Epithelial cell of esophagus (primary cell): Measurements from ENCODE around the gene ZNF580.

ENCODE experiments used
- DNase-seq: peaks from one replicate; pipeline ENCODE4 v3.0.0; 2010; ENCODE audit warnings: low read depth
- H3K4me3 ChIP-seq: 2 replicates; pipeline ENCODE4 v1.5.1; 2011; ENCODE audit warnings: mild to moderate bottlenecking, low read length, control low read depth
- TF ChIP-seq, protein P1 (sequence below): IDR thresholded peaks from 2 replicates; pipeline ENCODE4 v1.5.1; 2011; ENCODE audit warnings: low read depth, mild to moderate bottlenecking, low read length, control low read depth, inconsistent platforms; ENCODE audit not compliant: insufficient read depth; ENCODE audit errors: missing control alignments

ZNF580 gene

DNA sequence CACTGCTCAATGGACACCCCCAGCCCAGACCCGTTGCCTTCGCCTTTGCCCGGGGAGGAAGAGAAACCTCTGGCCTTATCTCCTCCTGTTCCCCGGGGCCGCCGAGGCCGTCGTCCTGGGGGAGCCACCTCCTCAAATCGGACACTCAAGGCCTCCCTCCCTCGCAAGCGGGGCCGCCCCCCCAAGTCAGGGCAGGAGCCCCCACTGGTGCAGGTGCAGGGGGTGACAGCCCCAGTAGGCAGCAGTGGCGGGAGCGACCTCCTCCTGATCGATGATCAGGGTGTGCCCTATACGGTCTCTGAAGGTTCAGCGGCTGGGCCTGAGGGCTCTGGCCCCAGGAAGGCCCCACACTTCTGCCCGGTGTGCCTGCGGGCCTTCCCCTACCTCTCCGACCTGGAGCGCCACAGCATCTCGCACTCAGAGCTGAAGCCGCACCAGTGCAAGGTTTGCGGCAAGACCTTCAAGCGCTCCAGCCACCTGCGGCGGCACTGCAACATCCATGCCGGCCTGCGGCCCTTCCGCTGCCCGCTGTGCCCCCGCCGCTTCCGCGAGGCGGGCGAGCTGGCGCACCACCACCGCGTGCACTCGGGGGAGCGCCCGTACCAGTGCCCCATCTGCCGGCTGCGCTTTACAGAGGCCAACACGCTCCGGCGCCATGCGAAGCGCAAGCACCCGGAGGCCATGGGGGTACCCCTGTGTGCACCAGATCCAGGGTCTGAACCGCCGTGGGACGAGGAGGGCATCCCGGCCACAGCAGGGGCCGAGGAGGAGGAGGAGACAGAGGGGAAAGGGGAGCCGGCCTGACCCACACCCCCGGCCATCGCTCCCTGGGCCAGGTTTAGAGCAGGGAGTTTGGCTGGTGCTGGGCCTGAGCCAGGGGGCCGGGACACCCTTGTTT, 38.4 kb upstream of the ZNF580 start:
- TF ChIP-seq, protein P1, sequence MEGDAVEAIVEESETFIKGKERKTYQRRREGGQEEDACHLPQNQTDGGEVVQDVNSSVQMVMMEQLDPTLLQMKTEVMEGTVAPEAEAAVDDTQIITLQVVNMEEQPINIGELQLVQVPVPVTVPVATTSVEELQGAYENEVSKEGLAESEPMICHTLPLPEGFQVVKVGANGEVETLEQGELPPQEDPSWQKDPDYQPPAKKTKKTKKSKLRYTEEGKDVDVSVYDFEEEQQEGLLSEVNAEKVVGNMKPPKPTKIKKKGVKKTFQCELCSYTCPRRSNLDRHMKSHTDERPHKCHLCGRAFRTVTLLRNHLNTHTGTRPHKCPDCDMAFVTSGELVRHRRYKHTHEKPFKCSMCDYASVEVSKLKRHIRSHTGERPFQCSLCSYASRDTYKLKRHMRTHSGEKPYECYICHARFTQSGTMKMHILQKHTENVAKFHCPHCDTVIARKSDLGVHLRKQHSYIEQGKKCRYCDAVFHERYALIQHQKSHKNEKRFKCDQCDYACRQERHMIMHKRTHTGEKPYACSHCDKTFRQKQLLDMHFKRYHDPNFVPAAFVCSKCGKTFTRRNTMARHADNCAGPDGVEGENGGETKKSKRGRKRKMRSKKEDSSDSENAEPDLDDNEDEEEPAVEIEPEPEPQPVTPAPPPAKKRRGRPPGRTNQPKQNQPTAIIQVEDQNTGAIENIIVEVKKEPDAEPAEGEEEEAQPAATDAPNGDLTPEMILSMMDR, result no peak
- DNase-seq, result no peak
- H3K4me3 ChIP-seq, result no peak overlapping the region

DNA sequence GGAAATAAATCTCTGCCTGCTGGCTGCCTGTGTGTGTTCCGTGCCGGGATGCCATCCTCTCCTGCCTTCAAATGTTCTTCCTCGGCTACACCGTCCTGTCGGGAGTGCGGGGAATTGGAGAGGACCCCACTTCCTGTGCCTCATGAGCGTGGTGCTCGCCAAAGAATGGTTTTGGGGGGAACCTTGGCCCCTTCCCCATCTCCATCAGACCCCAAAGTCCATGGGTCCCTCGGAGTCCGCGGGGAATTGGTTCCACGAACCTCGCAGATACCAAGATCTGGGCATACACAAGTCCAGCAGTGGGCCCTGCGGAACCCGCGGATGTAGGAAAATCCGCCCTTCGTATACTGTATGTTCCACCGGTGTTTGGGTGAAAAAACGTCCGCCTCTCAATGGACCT, 37.7 kb upstream of the ZNF580 start:
- DNase-seq, result no peak
- TF ChIP-seq, protein P1, result no peak
- H3K4me3 ChIP-seq, result no peak overlapping the region

DNA sequence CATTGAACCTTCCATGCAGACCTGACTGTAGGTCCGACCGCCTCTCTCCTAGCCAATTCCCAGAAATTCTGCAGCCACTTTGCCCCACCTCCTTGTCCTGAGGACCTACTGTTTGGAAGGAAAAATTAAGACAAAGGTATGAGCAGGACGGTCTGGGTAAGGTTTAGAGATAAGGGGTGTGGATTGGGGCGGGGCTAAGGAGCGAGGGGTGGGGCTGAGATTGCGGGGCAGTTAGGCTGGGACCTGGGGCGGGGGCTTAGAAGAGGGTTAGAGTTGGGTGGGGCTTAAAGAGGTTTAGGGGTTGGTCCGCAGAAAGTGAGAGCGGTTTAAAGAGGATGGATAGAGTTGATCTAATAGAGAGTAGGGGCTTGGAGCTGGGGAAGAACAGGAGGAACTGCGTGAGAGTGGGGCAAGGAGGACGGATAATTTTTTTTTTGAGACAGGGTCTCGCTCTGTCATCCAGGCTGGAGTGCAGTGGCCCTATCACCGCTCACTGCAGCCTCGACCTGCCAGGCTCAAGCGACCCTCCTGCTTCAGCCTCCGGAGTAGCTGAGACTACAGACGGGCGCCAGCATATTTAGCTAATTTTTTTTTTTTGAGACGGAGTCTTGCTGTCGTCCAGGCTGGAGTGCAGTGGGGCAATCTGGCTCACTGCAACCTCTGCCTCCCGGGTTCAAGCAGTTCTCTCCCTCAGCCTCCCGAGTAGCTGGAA, 37.1 kb upstream of the ZNF580 start:
- TF ChIP-seq, protein P1, result no peak
- H3K4me3 ChIP-seq, result no peak overlapping the region
- DNase-seq, result no peak

DNA sequence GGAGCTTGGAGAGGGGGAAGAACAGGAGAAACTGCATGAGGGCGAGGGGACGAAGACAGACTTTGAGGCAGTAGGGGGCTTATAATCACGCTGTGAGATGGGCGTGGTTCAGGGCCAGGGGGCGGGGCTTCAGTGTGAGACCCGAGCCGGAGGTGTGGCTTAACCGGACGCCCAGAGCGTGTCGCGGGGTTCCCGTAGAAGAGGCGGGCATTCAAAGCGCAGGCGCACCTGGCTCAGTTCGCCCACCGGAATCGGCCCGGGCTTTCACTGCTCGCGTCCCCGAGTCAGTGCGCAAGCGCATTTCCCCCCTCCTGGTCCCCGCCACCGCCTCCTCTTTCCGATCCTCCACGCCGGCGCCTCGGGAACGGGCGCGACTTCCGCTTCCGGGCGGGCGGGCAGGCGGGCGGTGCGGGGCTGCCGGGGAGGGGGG, 35.6 kb upstream of the ZNF580 start:
- TF ChIP-seq, protein P1, result no peak

DNA sequence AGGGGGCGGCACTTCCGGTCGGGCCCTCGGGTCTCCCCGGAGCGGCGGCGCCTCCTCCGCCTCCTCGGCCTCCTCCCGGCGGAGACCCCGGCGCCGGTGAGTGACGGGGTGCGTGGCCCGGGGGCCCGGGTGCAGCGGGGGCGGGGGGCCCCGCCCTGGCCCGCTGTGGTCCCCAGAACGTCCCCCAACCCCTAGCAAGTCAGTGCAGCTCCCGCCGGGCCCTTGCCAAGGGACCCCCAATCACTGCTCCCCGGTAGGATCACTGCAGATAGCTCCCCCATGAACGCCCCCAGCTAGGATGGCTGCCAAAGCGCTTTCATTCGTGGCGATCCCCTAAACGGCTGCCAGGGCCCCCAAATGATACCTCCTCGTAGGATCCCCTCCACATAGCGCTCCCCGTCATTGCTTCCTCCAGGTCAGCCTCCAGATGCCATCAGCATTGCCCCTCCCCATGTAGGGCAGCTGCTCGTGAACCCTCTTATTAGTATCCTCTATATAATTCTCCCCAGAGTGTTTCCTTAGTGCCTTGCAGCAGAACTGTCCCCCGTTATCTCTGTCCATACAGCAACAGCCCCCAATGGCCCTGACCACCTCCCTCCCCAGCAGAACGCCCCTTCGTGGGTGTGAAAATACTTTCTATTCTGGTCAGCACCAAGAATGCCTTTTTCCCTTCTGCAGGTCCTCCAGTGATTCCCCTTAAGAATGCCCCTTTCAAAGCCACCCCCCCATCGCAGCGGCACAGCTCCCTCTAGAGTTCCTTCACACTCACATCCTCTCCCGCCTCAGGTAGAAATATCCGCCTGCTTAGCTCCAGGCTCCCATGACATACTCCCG, 34.9 kb upstream of the ZNF580 start, which contains the start of gene ZNF865:
TSS of gene ZNF865 (plus strand) at position 11 of the 834 bp plus-strand sequence. CDS start 7,972 bp downstream, outside the sequence.
- TF ChIP-seq, protein P1, result peak; percentile 83
- DNase-seq, result peak; percentile 89
- H3K4me3 ChIP-seq, result peak within 1 kb of the TSS; percentile 79

More for the DNA sequence above, 35.6 kb upstream of the ZNF580 start:
- peak; percentile 97 for DNase-seq
- H3K4me3 ChIP-seq, result peak overlapping the region; percentile 79

DNA sequence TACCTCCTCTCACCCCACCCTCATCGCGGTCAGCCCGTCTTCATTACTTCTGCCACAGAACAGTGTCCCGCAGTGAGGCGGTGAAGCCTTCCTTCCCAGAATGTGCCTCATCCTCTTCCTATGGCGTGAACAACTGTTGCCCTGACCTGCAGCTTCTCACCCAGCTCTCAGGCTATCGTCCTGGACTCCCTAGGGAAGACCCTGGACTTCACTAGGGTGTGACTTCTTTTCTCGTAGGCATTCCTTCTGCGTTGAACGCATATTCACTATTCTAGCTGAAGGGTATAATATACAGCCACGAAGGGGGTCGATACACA, 34.4 kb upstream of the ZNF580 start:
- DNase-seq, result no peak
- H3K4me3 ChIP-seq, result peak overlapping the region; percentile 79
- TF ChIP-seq, protein P1, result no peak
